ENCODE data around the gene PCTP.

The PCTP gene

GRCh38 chr17:55717898-55718735, 32.7 kb upstream of the PCTP start:
- TF ChIP-seq, protein P1, sequence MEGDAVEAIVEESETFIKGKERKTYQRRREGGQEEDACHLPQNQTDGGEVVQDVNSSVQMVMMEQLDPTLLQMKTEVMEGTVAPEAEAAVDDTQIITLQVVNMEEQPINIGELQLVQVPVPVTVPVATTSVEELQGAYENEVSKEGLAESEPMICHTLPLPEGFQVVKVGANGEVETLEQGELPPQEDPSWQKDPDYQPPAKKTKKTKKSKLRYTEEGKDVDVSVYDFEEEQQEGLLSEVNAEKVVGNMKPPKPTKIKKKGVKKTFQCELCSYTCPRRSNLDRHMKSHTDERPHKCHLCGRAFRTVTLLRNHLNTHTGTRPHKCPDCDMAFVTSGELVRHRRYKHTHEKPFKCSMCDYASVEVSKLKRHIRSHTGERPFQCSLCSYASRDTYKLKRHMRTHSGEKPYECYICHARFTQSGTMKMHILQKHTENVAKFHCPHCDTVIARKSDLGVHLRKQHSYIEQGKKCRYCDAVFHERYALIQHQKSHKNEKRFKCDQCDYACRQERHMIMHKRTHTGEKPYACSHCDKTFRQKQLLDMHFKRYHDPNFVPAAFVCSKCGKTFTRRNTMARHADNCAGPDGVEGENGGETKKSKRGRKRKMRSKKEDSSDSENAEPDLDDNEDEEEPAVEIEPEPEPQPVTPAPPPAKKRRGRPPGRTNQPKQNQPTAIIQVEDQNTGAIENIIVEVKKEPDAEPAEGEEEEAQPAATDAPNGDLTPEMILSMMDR (IDR thresholded peaks at IDR 0.05; ENCODE audit: borderline replicate concordance, control extremely low read depth, extremely low read depth, insufficient read depth, missing control alignments): peak; percentile 67
- in situ Hi-C loops (cut with MboI; ENCODE audit: low sequenced_read_pairs, unreplicated experiment): loop anchor here (10.0 kb wide), 1 partner anchor 193 kb away; no protein-coding TSS in a partner anchor
- peak; percentile 23 for DNase-seq (ENCODE audit: low spot score)

DNA sequence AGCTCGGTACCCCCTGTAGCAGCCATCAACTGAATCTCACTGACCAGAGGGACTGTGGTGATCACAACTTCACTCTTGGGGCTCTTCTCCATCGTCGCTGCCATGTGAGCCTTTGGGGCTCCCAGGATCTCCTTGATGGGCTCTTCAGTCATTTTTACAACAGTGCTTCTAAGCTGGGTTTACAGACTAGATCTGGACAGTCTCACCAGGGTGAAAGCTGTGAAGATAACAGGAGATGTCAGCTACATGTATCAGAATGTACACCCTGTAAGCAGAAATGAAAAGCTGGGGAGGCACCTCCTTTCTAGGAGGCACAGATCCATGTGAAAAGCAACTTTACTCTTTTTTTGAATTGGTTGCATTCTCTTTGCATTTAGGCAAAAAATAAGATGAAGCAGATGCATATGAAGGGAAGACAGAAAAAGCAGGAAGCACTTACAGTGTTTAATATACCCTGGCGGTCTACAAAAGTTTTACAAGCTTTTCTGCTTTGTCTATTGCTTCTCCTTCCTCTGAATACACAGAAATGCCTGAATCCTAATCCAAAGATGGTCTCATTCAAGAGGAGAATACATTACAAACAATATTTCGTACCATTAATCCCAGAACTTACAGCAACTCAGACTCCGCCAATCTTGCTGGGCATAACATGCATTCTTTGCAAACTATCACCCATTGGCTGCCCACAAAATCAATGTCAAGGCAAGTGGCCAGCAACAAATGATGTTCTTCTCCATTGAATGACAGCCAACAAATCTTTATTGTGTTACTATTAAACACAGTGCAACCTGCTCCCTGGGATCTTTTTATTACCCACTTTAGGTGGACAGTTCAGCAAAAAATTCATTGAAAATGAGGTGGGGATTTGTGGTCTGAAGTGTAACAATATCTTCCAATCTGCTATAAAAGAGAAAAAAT, 29.7 kb upstream of the PCTP start:
- TF ChIP-seq, protein P1 (IDR thresholded peaks at IDR 0.05; ENCODE audit: borderline replicate concordance, control extremely low read depth, extremely low read depth, insufficient read depth, missing control alignments): no peak
- in situ Hi-C loops (cut with MboI; ENCODE audit: low sequenced_read_pairs, unreplicated experiment): no loop called here
- DNase-seq (ENCODE audit: low spot score): no peak

GRCh38 chr17:55722016-55722736, 28.7 kb upstream of the PCTP start:
- in situ Hi-C loops (cut with MboI; ENCODE audit: low sequenced_read_pairs, unreplicated experiment): no loop called here
- TF ChIP-seq, protein P1 (IDR thresholded peaks at IDR 0.05; ENCODE audit: borderline replicate concordance, control extremely low read depth, extremely low read depth, insufficient read depth, missing control alignments): no peak
- no peak for DNase-seq (ENCODE audit: low spot score)

DNA sequence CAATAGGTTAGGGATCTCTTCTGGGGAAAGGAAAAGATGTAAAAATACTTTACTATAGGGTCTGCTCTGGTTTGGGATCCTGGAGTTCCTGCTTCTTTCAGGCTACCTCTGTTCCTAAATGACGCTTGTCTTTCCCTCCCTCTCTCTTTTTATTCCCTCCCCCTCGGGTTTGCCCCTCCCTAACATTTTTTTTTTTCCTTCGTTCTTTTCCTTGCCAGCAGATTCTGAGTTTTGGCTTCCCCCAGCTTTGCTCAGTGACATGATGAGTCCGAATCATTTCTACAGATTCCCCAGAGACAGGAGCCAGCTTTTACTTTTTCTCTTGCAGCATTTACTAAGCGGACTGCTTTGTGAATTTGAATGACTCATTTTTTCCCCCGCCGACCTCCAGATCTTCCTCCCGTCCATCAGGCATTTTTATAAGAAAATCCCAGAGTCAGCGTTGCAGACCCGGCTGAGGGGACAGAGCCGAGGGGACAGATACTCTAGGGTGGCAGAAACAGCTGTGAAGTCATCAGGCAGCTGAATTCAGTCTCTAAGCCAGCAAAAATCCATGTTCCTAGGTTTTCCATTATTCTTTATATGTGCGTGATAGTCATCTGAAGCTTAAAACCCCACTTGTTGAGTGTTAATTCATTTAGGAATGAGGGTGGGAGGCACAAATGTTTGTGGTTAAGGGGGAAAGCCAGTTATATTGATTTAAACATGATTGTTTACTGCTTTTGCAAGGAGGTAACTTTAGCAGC, 27.9 kb upstream of the PCTP start, which contains the start of gene TMEM100:
Gene TMEM100, minus strand, starts transcription at position 123 of the 746 bp plus-strand sequence. CDS start 1,794 bp downstream, outside the sequence.
- no peak for DNase-seq (ENCODE audit: low spot score)
- TF ChIP-seq, protein P1 (IDR thresholded peaks at IDR 0.05; ENCODE audit: borderline replicate concordance, control extremely low read depth, extremely low read depth, insufficient read depth, missing control alignments): no peak
- in situ Hi-C loops (cut with MboI; ENCODE audit: low sequenced_read_pairs, unreplicated experiment): no loop called here

DNA sequence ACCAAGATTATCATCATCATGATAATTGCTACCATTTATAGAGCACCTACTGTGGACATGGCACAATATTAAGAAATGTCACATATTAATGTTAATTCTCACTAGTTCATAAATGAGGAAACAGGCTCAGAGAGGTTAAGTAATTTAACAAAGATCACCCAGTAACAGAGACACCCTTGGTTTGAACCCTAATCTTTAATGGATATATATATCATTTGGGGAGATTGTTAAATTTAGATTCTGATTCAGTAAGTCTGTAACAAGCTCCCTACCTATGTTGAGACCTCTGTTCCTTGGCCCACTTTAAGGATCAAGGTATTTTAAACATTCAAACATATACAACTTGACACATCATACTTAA, 27.4 kb upstream of the PCTP start:
- no peak for DNase-seq (ENCODE audit: low spot score)
- TF ChIP-seq, protein P1 (IDR thresholded peaks at IDR 0.05; ENCODE audit: borderline replicate concordance, control extremely low read depth, extremely low read depth, insufficient read depth, missing control alignments): no peak
- in situ Hi-C loops (cut with MboI; ENCODE audit: low sequenced_read_pairs, unreplicated experiment): no loop called here

Measured in GM13976 (cell line).